B cell (primary cell): ENCODE measurements around the gene CYP2F1.

Source experiments
- EZH2 ChIP-seq: IDR thresholded peaks from 2 replicates; pipeline ENCODE4 v1.6.1; 2012; ENCODE audit warnings: borderline replicate concordance, low read depth, mild to moderate bottlenecking, moderate library complexity, low read length; ENCODE audit not compliant: insufficient read depth, poor library complexity, severe bottlenecking
- TF ChIP-seq, protein P1 (sequence below): fragments of 200-600 bp; IDR thresholded peaks from one replicate; pipeline ENCODE4 v1.8.0; 2022; ENCODE audit warnings: antibody characterized with exemption, mild to moderate bottlenecking

GRCh38 chr19:41106177-41106576 is 8.1 kb upstream of the CYP2F1 start:
- TF ChIP-seq, protein P1, sequence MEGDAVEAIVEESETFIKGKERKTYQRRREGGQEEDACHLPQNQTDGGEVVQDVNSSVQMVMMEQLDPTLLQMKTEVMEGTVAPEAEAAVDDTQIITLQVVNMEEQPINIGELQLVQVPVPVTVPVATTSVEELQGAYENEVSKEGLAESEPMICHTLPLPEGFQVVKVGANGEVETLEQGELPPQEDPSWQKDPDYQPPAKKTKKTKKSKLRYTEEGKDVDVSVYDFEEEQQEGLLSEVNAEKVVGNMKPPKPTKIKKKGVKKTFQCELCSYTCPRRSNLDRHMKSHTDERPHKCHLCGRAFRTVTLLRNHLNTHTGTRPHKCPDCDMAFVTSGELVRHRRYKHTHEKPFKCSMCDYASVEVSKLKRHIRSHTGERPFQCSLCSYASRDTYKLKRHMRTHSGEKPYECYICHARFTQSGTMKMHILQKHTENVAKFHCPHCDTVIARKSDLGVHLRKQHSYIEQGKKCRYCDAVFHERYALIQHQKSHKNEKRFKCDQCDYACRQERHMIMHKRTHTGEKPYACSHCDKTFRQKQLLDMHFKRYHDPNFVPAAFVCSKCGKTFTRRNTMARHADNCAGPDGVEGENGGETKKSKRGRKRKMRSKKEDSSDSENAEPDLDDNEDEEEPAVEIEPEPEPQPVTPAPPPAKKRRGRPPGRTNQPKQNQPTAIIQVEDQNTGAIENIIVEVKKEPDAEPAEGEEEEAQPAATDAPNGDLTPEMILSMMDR, result no peak
- no peak for TF ChIP-seq EZH2
